ENCODE measurements around the gene WWP2. TPM values are rescaled to one million over a fixed set of nuclear protein-coding genes. Genes with fewer than 3 reads are reported as not detected.
"Not testable (repeated sequence)": the region's sequence is repeated elsewhere in the genome, so short reads cannot be mapped to it uniquely, and the experiment has no call there.

Gene WWP2
- polyA plus RNA-seq, 5 donors = 26.6 to 34.0 (median 30.8) TPM

- no peak for DNase-seq
These were observed 17.5 kb upstream of the WWP2 start for GRCh38 chr16:69744363-69745231.

DNA sequence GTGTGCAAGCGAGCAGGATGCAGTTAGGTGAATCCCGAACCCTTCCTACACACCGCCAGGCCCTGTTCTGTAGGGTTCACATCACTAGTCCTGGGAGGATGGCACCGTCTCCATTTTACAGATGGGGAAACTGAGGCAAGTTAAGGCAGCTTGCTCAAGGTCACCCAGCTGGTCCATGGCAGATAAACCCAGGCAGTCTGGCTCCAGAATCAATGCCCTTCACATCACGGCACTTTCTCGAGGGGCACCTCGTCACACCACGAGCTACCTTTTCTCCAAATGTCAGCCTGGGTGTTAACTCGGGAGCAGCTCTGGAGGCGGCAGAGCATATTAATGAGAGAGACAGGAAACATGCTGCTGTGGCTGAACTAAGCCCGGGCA lies 16.9 kb upstream of the WWP2 start:
- no peak for DNase-seq

- DNase-seq = no peak
These were observed 16.2 kb upstream of the WWP2 start for GRCh38 chr16:69745959-69746358.

GRCh38 chr16:69747115-69747514 lies 15.0 kb upstream of the WWP2 start:
- DNase-seq = no peak

DNA sequence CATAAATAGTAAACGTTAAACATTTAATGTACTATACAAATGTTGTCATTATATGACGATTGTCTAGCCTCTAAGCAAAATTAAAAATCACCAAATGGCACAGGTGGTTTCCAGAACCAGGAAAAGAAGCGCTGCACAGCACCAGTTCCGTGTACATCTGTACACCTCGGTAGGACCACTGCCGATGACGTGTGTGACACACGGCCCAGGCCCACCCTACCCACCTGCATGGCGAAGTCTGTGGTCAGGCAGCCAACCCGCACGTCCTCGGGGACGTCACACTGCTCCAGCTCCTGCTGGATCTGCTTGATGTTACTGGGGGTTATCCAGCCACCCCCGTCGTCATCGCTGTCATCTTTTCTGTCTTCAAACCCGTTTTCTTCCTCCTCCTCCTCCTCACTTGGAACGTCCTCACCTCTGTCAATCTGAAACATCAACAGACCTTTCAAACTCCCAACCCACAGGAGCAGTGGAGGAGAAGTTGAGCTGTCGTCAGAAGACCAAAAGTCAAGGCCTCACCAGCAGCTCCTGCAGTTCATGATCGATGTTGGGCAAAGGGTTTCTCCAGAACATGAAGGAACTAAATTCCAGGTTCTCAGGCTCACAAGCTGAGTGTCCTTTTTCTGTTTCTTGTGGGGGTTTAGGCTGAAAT lies 13.3 kb upstream of the WWP2 start:
- no peak for DNase-seq

GRCh38 chr16:69754143-69754468 lies 8.0 kb upstream of the WWP2 start:
- no peak for DNase-seq

GRCh38 chr16:69754469-69755310 lies 7.4 kb upstream of the WWP2 start, which contains the start of gene NOB1:
Gene NOB1 (minus strand): TSS chr16:69754926. CDS start chr16:69754910, 16 bp downstream.
- peak; percentile 97 to 98 for DNase-seq

DNA sequence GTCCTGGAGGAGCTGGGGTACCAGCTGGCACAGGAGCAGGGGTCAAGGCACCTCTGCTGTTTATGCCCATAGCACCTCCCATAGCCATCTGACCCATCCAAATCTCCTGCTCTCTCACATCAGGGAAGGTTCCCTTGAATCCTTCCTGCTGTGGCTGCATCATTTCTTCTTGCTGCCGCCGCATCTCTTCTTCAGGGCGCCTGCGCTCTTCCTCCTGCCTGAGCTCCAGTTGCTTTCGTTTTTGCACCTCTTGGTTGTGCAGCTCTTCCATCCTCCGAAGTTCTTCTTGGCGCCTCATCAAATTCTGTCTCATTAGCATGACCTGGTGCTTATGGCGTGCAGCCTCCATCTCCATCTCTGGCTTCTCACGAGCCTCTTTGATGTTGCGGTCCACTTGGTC lies 5.4 kb upstream of the WWP2 start:
- no peak for DNase-seq

DNA sequence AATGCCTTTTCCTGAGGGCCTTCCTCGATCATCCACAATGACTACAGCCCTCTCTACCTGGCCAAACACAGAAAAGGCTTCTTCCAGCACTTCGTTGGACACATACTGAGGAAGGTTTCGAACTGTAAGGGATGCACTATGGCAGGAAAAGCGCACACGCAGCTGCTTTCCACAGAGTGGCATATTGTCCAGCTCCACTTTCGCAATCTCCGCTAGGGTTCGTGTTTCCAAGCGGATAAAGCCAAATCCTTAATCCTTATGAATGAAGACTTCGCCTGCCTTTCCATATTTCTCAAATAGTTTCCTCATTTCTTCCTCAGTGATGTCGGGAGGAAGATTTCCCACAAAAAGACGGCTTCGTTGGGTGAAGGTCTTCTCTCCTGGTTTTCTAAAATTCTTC lies 4.8 kb upstream of the WWP2 start:
- not testable (repeated sequence) for DNase-seq

DNA sequence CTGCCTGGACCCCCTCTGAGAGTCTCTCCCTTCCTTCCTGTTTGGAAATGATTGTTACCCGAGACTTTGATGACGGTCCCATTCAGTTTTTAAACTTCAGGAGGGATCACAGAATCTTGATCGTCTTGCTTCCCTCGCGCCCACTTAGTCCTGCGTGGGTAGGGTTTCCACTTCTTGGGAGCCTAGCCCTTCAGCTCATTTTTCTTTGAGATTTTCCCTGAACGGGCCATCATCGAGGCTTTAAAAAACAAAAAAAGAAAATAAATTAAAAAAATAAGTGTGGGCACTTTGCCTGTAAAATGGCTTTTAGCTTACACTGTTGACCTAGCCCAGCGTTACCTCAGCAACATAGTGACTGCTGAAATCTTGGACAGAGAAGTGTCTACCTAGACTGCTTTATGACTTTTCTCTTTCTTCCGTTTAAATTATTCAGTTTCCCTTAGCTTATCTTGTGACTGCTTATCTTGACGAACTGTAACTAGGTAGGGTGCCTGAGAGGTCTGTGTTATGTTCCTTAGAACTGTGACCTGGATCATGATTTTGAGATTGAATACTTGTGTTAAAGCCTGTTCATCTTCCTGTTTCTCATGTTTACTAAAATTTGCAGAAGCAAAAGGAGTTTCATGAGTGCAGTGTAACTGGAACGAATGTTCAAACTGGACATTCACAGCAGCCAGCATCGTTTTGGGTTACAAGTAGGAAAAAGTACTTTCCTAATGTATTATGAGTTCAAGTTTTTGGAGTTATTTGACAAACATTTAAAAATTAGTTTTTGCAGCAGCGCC lies 874 bp downstream of the WWP2 start:
- DNase-seq = peak; percentile 18 to 42

DNA sequence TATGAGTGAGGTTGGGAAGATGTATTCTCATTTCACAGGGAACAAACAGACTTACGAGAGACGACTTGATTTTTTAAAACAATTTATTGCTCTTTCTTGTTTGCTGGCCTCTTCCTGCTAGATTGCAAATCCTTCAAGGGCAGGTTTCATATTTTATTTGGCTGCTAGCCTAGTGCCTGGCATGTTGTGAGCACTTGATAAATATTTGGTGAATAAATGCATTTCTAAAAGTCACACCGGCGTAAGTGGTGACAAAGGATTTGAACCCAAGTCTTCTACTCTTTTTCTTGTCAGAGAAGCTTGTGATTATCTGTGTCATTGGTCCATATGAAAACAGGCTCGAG lies 1.4 kb downstream of the WWP2 start:
- DNase-seq = no peak

- DNase-seq = no peak
These were observed 5.5 kb downstream of the WWP2 start for GRCh38 chr16:69767459-69768229.

DNA sequence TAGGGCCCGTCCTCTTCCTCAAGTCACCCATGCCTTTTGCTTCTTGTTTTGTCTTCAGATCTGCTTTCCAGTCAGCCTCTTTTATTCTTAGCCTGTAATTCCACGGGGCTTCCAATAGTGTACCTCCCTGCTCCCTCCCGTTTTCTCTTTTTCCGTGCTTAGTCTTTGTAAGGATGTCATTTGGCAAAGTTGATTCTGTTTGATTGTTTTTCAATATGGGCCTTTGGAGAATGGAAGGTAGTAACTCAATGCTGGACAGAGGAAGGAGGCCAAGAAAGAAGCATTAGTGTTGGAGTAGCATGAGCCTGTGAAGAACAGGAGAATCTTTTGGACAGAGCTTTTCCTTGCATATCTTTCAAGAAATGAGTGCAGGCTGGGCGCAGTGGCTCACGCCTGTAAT lies 6.5 kb downstream of the WWP2 start:
- no peak for DNase-seq

GRCh38 chr16:69769404-69769803 lies 7.3 kb downstream of the WWP2 start:
- DNase-seq = no peak

GRCh38 chr16:69771651-69771967 lies 9.5 kb downstream of the WWP2 start:
- no peak for DNase-seq

DNA sequence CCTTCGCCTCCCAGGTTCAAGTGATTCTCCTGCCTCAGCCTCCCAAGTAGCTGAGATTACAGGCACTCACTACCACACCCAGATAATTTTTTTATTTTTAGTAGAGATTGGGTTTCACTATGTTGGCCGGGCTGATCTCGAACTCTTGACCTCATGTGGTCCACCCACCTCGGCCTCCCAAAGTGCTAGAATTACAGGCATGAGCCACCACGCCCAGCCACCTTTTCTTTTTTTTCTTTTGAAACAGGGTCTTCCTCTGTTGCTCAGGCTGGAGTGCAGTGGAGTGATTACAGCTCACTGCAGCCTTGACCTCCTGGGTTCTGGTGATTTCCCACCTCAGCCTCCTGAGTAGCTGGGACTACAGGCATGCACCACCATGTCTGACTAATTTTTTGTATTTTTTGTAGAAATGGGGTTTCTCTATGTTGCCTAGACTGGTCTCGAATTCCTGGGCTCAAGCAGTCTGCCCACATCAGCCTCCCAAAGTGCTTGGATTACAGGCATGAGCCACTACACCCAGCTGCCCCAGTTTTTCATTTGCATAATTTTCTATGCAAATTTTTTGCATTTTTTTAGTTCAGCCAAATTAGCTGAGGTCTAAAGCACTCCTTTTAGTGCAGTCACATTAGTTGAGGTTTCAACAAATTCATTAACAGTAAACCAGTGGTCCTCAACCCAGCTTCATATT lies 11.3 kb downstream of the WWP2 start:
- DNase-seq = no peak

GRCh38 chr16:69775563-69775962 lies 13.4 kb downstream of the WWP2 start:
- DNase-seq = no peak

- DNase-seq = no peak
These were observed 17.6 kb downstream of the WWP2 start for GRCh38 chr16:69779724-69780123.

- no peak for DNase-seq
These were observed 19.0 kb downstream of the WWP2 start for GRCh38 chr16:69781118-69781517.

GRCh38 chr16:69784586-69784985 lies 22.5 kb downstream of the WWP2 start:
- DNase-seq = no peak

DNA sequence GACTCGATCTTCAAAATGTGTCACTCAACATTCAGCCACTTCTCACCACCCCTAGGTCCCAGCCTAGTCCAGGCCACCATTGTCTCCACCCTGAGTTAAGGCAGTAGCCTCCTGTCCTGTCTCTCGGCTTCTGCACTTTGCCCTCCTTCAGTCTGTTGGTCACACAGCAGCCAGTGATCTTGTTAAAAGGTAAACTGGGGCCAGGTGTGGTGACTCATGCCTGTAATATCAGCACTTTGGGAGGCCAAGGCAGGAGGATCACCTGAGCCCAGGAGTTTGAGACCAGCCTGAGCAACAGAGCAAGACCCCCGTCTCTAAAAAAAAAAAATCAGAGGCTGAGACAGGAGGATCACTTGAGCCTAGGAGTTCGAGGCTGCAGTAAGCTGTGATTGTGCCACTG lies 25.8 kb downstream of the WWP2 start:
- DNase-seq = no peak
